HEK293T (cell line): ENCODE results near the gene FBXL20.

Source experiments
- BHLHE40 ChIP-seq: fragments of 450-650 bp; IDR thresholded peaks from 2 replicates; pipeline ENCODE4 v1.6.1; 2016; ENCODE audit warnings: mild to moderate bottlenecking, moderate library complexity, borderline replicate concordance
- ELF4 ChIP-seq: fragments of 450-650 bp; IDR thresholded peaks from 2 replicates; pipeline ENCODE4 v1.6.1; 2017; ENCODE audit warnings: antibody characterized with exemption
- FOXA1 ChIP-seq: fragments of 450-650 bp; IDR thresholded peaks from 2 replicates; pipeline ENCODE4 v1.6.1; 2016; ENCODE audit warnings: mild to moderate bottlenecking
- FOXK2 ChIP-seq: fragments of 450-650 bp; IDR thresholded peaks from 2 replicates; pipeline ENCODE4 v1.6.1; 2016; ENCODE audit warnings: mild to moderate bottlenecking
- FOXM1 ChIP-seq: fragments of 450-650 bp; IDR thresholded peaks from 2 replicates; pipeline ENCODE4 v1.6.1; 2017; ENCODE audit warnings: mild to moderate bottlenecking, borderline replicate concordance
- NFRKB ChIP-seq: fragments of 450-650 bp; IDR thresholded peaks from 2 replicates; pipeline ENCODE4 v1.6.1; 2016; ENCODE audit warnings: mild to moderate bottlenecking, moderate library complexity
- SP1 ChIP-seq: fragments of 450-650 bp; IDR thresholded peaks from 2 replicates; pipeline ENCODE4 v1.6.1; 2017
- ZNF384 ChIP-seq: fragments of 450-650 bp; IDR thresholded peaks from 2 replicates; pipeline ENCODE4 v1.6.1; 2016

- TF ChIP-seq ELF4, result no peak
- no peak for TF ChIP-seq FOXM1
- TF ChIP-seq FOXK2, result no peak
- TF ChIP-seq SP1, result no peak
- TF ChIP-seq BHLHE40, result no peak
- no peak for TF ChIP-seq ZNF384
- no peak for TF ChIP-seq NFRKB
- no peak for TF ChIP-seq FOXA1
These were observed 3.3 kb upstream of the FBXL20 start for GRCh38 chr17:39404542-39405378.
